HEK293 (cell line): Measurements from ENCODE around the gene GRIN2A.

Source experiments
- HOXA7 ChIP-seq: sonication (generic); formaldehyde crosslinking; IDR thresholded peaks from 2 replicates; pipeline ENCODE4 v1.8.1; 2022; ENCODE audit warnings: missing genetic modification reagents, borderline replicate concordance
- ZNF10 ChIP-seq: fragments of 450-650 bp; formaldehyde crosslinking; IDR thresholded peaks from 2 replicates; pipeline ENCODE4 v1.5.1; 2017; ENCODE audit warnings: missing biosample characterization, missing genetic modification characterization
- ZNF184 ChIP-seq: fragments of 450-650 bp; IDR thresholded peaks from 2 replicates; pipeline ENCODE4 v1.5.1; 2018; ENCODE audit warnings: missing biosample characterization, mild to moderate bottlenecking, missing genetic modification characterization
- ZNF398 ChIP-seq: fragments of 450-650 bp; formaldehyde crosslinking; IDR thresholded peaks from 2 replicates; pipeline ENCODE4 v1.5.1; 2017; ENCODE audit warnings: missing biosample characterization, missing genetic modification characterization
- ZSCAN23 ChIP-seq: fragments of 450-650 bp; formaldehyde crosslinking; IDR thresholded peaks from 2 replicates; pipeline ENCODE4 v1.5.1; 2016; ENCODE audit warnings: missing biosample characterization, missing genetic modification characterization
- TF ChIP-seq, protein P1 (sequence below): fragments of 450-650 bp; formaldehyde crosslinking; IDR thresholded peaks from 2 replicates; pipeline ENCODE4 v1.5.1; 2016; ENCODE audit warnings: missing biosample characterization, missing genetic modification characterization
- TF ChIP-seq, protein P2 (sequence below): fragments of 450-650 bp; formaldehyde crosslinking; IDR thresholded peaks from 2 replicates; pipeline ENCODE4 v1.5.1; 2016; ENCODE audit warnings: missing biosample characterization, missing genetic modification characterization
- TF ChIP-seq, protein P3 (sequence below): fragments of 450-650 bp; formaldehyde crosslinking; IDR thresholded peaks from 2 replicates; pipeline ENCODE4 v1.5.1; 2016; ENCODE audit warnings: missing biosample characterization, missing genetic modification characterization
- TF ChIP-seq, protein P4 (sequence below): fragments of 450-650 bp; formaldehyde crosslinking; IDR thresholded peaks from 2 replicates; pipeline ENCODE4 v1.5.1; 2016; ENCODE audit warnings: missing biosample characterization, missing genetic modification characterization
- TF ChIP-seq, protein P5 (sequence below): fragments of 450-650 bp; formaldehyde crosslinking; IDR thresholded peaks from 2 replicates; pipeline ENCODE4 v1.5.1; 2016; ENCODE audit warnings: missing biosample characterization, missing genetic modification characterization

- TF ChIP-seq, protein P1, sequence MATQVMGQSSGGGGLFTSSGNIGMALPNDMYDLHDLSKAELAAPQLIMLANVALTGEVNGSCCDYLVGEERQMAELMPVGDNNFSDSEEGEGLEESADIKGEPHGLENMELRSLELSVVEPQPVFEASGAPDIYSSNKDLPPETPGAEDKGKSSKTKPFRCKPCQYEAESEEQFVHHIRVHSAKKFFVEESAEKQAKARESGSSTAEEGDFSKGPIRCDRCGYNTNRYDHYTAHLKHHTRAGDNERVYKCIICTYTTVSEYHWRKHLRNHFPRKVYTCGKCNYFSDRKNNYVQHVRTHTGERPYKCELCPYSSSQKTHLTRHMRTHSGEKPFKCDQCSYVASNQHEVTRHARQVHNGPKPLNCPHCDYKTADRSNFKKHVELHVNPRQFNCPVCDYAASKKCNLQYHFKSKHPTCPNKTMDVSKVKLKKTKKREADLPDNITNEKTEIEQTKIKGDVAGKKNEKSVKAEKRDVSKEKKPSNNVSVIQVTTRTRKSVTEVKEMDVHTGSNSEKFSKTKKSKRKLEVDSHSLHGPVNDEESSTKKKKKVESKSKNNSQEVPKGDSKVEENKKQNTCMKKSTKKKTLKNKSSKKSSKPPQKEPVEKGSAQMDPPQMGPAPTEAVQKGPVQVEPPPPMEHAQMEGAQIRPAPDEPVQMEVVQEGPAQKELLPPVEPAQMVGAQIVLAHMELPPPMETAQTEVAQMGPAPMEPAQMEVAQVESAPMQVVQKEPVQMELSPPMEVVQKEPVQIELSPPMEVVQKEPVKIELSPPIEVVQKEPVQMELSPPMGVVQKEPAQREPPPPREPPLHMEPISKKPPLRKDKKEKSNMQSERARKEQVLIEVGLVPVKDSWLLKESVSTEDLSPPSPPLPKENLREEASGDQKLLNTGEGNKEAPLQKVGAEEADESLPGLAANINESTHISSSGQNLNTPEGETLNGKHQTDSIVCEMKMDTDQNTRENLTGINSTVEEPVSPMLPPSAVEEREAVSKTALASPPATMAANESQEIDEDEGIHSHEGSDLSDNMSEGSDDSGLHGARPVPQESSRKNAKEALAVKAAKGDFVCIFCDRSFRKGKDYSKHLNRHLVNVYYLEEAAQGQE (tag by site-specific recombination), result no peak
- TF ChIP-seq, protein P2, sequence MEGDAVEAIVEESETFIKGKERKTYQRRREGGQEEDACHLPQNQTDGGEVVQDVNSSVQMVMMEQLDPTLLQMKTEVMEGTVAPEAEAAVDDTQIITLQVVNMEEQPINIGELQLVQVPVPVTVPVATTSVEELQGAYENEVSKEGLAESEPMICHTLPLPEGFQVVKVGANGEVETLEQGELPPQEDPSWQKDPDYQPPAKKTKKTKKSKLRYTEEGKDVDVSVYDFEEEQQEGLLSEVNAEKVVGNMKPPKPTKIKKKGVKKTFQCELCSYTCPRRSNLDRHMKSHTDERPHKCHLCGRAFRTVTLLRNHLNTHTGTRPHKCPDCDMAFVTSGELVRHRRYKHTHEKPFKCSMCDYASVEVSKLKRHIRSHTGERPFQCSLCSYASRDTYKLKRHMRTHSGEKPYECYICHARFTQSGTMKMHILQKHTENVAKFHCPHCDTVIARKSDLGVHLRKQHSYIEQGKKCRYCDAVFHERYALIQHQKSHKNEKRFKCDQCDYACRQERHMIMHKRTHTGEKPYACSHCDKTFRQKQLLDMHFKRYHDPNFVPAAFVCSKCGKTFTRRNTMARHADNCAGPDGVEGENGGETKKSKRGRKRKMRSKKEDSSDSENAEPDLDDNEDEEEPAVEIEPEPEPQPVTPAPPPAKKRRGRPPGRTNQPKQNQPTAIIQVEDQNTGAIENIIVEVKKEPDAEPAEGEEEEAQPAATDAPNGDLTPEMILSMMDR, result no peak
- TF ChIP-seq ZNF184 (tag by site-specific recombination), result no peak
- no peak for TF ChIP-seq ZNF10 (tag by site-specific recombination)
- no peak for TF ChIP-seq ZNF398 (tag by site-specific recombination)
- TF ChIP-seq HOXA7 (CRISPR knock-in tag), result no peak
- TF ChIP-seq, protein P3, sequence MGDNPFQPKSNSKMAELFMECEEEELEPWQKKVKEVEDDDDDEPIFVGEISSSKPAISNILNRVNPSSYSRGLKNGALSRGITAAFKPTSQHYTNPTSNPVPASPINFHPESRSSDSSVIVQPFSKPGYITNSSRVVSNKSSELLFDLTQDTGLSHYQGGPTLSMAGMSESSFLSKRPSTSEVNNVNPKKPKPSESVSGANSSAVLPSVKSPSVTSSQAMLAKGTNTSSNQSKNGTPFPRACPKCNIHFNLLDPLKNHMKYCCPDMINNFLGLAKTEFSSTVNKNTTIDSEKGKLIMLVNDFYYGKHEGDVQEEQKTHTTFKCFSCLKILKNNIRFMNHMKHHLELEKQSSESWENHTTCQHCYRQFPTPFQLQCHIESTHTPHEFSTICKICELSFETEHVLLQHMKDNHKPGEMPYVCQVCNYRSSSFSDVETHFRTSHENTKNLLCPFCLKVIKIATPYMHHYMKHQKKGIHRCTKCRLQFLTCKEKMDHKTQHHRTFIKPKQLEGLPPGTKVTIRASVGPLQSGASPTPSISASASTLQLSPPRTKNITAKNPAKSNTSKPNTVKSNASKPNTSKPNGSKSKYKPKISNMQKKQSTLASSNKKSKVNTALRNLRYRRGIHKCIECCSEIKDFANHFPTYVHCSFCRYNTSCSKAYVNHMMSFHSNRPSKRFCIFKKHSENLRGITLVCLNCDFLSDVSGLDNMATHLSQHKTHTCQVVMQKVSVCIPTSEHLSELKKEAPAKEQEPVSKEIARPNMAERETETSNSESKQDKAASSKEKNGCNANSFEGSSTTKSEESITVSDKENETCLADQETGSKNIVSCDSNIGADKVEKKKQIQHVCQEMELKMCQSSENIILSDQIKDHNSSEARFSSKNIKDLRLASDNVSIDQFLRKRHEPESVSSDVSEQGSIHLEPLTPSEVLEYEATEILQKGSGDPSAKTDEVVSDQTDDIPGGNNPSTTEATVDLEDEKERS (tag by site-specific recombination), result no peak
- TF ChIP-seq, protein P4, sequence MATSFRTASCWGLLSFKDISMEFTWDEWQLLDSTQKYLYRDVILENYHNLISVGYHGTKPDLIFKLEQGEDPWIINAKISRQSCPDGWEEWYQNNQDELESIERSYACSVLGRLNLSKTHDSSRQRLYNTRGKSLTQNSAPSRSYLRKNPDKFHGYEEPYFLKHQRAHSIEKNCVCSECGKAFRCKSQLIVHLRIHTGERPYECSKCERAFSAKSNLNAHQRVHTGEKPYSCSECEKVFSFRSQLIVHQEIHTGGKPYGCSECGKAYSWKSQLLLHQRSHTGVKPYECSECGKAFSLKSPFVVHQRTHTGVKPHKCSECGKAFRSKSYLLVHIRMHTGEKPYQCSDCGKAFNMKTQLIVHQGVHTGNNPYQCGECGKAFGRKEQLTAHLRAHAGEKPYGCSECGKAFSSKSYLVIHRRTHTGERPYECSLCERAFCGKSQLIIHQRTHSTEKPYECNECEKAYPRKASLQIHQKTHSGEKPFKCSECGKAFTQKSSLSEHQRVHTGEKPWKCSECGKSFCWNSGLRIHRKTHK (tag by site-specific recombination), result no peak
- TF ChIP-seq, protein P5, sequence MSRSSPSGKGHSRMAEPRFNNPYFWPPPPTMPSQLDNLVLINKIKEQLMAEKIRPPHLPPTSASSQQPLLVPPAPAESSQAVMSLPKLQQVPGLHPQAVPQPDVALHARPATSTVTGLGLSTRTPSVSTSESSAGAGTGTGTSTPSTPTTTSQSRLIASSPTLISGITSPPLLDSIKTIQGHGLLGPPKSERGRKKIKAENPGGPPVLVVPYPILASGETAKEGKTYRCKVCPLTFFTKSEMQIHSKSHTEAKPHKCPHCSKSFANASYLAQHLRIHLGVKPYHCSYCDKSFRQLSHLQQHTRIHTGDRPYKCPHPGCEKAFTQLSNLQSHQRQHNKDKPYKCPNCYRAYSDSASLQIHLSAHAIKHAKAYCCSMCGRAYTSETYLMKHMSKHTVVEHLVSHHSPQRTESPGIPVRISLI (tag by site-specific recombination), result no peak
- TF ChIP-seq ZSCAN23 (tag by site-specific recombination), result no peak
Measured at GRCh38 chr16:9913604-9914326, 268.5 kb downstream of the GRIN2A start.
